HepG2 (cell line): ENCODE results near the gene FKBP10. TPM values are rescaled to one million over a fixed set of nuclear protein-coding genes. Genes with fewer than 3 reads are reported as not detected.

Experiments
- CHD2 ChIP-seq: IDR thresholded peaks from 2 replicates; pipeline ENCODE4 v1.6.1; 2011; ENCODE audit warnings: low read depth, low read length, improper control_type of control experiment
- KAT7 ChIP-seq: IDR thresholded peaks from 2 replicates; pipeline ENCODE4 v1.6.1; 2018; ENCODE audit warnings: borderline replicate concordance, missing compliant biosample characterization
- KLF6 ChIP-seq: IDR thresholded peaks from 2 replicates; pipeline ENCODE4 v1.8.0; 2016; ENCODE audit warnings: missing biosample characterization, missing genetic modification reagents
- MED8 ChIP-seq: sonication (generic); formaldehyde crosslinking; IDR thresholded peaks from 2 replicates; pipeline ENCODE4 v1.8.1; 2023; ENCODE audit warnings: mild to moderate bottlenecking, missing genetic modification reagents; ENCODE audit not compliant: insufficient replicate concordance
- RARG ChIP-seq: sonication (generic); formaldehyde crosslinking; IDR thresholded peaks from 2 replicates; pipeline ENCODE4 v1.4.0; 2020; ENCODE audit warnings: low read depth, mild to moderate bottlenecking, missing genetic modification reagents
- RBAK ChIP-seq: sonication (generic); formaldehyde crosslinking; IDR thresholded peaks from 2 replicates; pipeline ENCODE4 v1.5.1; 2020; ENCODE audit warnings: mild to moderate bottlenecking, missing genetic modification reagents
- THRA ChIP-seq: sonication (generic); formaldehyde crosslinking; IDR thresholded peaks from 2 replicates; pipeline ENCODE4 v1.4.0; 2020; ENCODE audit warnings: missing genetic modification reagents, borderline replicate concordance
- TOPORS ChIP-seq: sonication (generic); formaldehyde crosslinking; IDR thresholded peaks from 2 replicates; pipeline ENCODE4 v1.8.0; 2023; ENCODE audit warnings: mild to moderate bottlenecking, missing genetic modification reagents
- ZBTB26 ChIP-seq: IDR thresholded peaks from 2 replicates; pipeline ENCODE4 v1.6.1; 2016; ENCODE audit warnings: missing compliant biosample characterization, missing genetic modification reagents, borderline replicate concordance
- ZBTB40 ChIP-seq, 2 experiments: fragments of 450-650 bp in 1 of 2; sonication (generic) in 1 of 2; formaldehyde crosslinking in 1 of 2; IDR thresholded peaks; 2 replicates each; pipeline versions ENCODE4 v1.6.1 to v1.8.0; 2016 to 2022; ENCODE audit warnings: antibody characterized with exemption in 1 of 2, mild to moderate bottlenecking in 1 of 2, missing genetic modification reagents in 1 of 2
- ZC3H13 ChIP-seq: sonication (generic); formaldehyde crosslinking; IDR thresholded peaks from 2 replicates; pipeline ENCODE4 v1.8.1; 2023; ENCODE audit warnings: mild to moderate bottlenecking, missing genetic modification reagents, moderate library complexity
- ZNF10 ChIP-seq: sonication (generic); formaldehyde crosslinking; IDR thresholded peaks from 2 replicates; pipeline ENCODE4 v1.4.0; 2020; ENCODE audit warnings: mild to moderate bottlenecking, low read depth, missing genetic modification reagents, borderline replicate concordance
- ZNF296 ChIP-seq: sonication (generic); formaldehyde crosslinking; conservative IDR thresholded peaks from 2 replicates; pipeline ENCODE4 v1.5.0; 2020; ENCODE audit warnings: mild to moderate bottlenecking, missing genetic modification reagents
- ZNF567 ChIP-seq: sonication (generic); formaldehyde crosslinking; IDR thresholded peaks from 2 replicates; pipeline ENCODE4 v1.8.1; 2023; ENCODE audit warnings: mild to moderate bottlenecking, missing genetic modification reagents, borderline replicate concordance
- ZNF569 ChIP-seq: sonication (generic); formaldehyde crosslinking; IDR thresholded peaks from 2 replicates; pipeline ENCODE4 v1.5.0; 2020; ENCODE audit warnings: mild to moderate bottlenecking, missing genetic modification reagents, moderate library complexity, borderline replicate concordance
- ZNF619 ChIP-seq: sonication (generic); formaldehyde crosslinking; IDR thresholded peaks from 2 replicates; pipeline ENCODE4 v1.4.0; 2020; ENCODE audit warnings: mild to moderate bottlenecking, missing genetic modification reagents
- ZSCAN9 ChIP-seq: IDR thresholded peaks from 2 replicates; pipeline ENCODE4 v1.6.1; 2016; ENCODE audit warnings: borderline replicate concordance
- polyA plus RNA-seq, 8 experiments: library from polyadenylated mRNA; depleted of rRNA in 3 of 8; stranded (reverse) in 7 of 8; unstranded in 1 of 8; fragments of >200 nt; fragmentation: Illumina TruSeq in 4 of 8; extraction: Trizol in 4 of 8; gene quantifications; 2 replicates each; pipeline versions ENCODE4 v1.2.1 to v1.2.3, GENCODE V29; 2011 to 2016; ENCODE audit warnings: low read depth in 4 of 8, missing spikeins in 1 of 8, mixed read lengths in 1 of 8; ENCODE audit not compliant: insufficient read depth in 1 of 8
- total RNA-seq, 5 experiments: library from RNA; depleted of rRNA; stranded (reverse); fragments of >200 nt; fragmentation: Illumina TruSeq; extraction: Trizol; gene quantifications; 2 replicates each; pipeline ENCODE4 v1.2.3, GENCODE V29; 2016; ENCODE audit warnings: low read depth in 1 of 5

FKBP10 gene
- total and polyA plus RNA-seq, 2 of the 13 experiments (the other 11 are each of a cell fraction or from before 2014, with no cell fraction given): 149 to 573 TPM

- no peak for TF ChIP-seq ZBTB40 (IDR thresholded peaks at IDR 0.05)
- peak; percentile 42; the same call in 1 of the 2 replicates for TF ChIP-seq ZBTB40 (CRISPR knock-in tag; IDR thresholded peaks at IDR 0.05)
- no peak for TF ChIP-seq MED8 (CRISPR knock-in tag)
- no peak for TF ChIP-seq ZNF10 (CRISPR knock-in tag)
- no peak for TF ChIP-seq ZNF569
- TF ChIP-seq ZSCAN9: peak; percentile 42; the same call in 1 of the 2 replicates
- no peak for TF ChIP-seq ZNF619
- peak; percentile 72 for TF ChIP-seq KLF6
- TF ChIP-seq CHD2: no peak
- 0 out of 2 replicates have a peak, but pooled peaks have one; percentile 0 for TF ChIP-seq ZBTB26 (CRISPR knock-in tag)
- TF ChIP-seq TOPORS: 0 out of 2 replicates have a peak, but pooled peaks have one; percentile 47
- TF ChIP-seq ZNF567 (CRISPR knock-in tag): no peak; the same call in 1 of the 2 replicates
- TF ChIP-seq ZC3H13: 0 out of 2 replicates have a peak, but pooled peaks have one; percentile 49
- TF ChIP-seq THRA (CRISPR knock-in tag): peak; percentile 11; the same call in 1 of the 2 replicates
- peak; percentile 48; the same call in 1 of the 2 replicates for TF ChIP-seq KAT7 (CRISPR knock-in tag)
- TF ChIP-seq RBAK: no peak
- no peak for TF ChIP-seq ZNF296
- no peak for TF ChIP-seq RARG (CRISPR knock-in tag)
Observed at GRCh38 chr17:41835800-41836549, 23.2 kb downstream of the FKBP10 start, which contains the start of gene NT5C3B (continued).
